ENCODE measurements around the gene CDH16.

Gene CDH16

DNA sequence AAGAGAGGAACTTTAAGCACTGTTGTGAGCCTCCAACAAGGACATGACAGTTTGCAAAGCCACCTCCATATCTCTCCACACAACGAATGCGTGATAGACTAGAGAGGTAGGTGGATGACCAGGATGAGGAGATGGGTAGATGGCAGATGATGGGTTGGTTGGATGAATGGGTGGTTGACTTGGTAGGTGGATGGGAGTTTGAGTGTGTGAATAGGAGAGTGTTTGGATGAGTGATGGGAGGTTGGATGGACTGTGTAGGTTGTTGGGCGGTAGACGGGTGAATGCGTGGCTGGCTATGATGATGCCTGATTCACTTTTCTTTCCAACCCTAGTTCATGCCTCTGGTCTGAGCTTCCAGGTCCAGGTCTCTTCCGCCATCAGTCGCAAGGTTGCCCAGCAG, 4.1 kb downstream of the CDH16 start:
- TF ChIP-seq, protein P1, sequence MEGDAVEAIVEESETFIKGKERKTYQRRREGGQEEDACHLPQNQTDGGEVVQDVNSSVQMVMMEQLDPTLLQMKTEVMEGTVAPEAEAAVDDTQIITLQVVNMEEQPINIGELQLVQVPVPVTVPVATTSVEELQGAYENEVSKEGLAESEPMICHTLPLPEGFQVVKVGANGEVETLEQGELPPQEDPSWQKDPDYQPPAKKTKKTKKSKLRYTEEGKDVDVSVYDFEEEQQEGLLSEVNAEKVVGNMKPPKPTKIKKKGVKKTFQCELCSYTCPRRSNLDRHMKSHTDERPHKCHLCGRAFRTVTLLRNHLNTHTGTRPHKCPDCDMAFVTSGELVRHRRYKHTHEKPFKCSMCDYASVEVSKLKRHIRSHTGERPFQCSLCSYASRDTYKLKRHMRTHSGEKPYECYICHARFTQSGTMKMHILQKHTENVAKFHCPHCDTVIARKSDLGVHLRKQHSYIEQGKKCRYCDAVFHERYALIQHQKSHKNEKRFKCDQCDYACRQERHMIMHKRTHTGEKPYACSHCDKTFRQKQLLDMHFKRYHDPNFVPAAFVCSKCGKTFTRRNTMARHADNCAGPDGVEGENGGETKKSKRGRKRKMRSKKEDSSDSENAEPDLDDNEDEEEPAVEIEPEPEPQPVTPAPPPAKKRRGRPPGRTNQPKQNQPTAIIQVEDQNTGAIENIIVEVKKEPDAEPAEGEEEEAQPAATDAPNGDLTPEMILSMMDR (IDR thresholded peaks at IDR 0.05; ENCODE audit: borderline replicate concordance, insufficient read depth, low read depth, low read length): no peak
- H3K4me3 ChIP-seq (ENCODE audit: low read depth, low read length): no peak overlapping the region

DNA sequence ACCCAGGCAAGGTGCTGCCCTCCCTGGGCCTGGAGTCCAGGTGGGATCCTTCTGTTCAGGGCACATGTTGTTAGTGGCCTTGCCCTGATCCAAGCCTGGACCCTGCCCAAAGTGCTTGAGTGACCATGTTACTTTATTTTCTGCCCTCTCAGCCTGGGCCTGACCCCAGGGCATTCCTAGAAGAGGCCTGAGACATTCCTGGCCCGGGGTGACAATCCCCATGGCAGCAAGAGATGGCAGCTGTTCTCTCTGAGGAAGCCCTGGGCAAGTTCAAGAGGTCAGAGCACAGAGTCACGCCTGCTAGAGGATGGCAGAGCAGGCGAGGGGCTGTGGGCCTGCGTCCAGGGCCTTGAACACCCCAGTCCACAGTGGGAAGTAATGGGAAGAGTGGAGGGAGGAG, 5.0 kb downstream of the CDH16 start:
- TF ChIP-seq, protein P1 (IDR thresholded peaks at IDR 0.05; ENCODE audit: borderline replicate concordance, insufficient read depth, low read depth, low read length): no peak
- H3K4me3 ChIP-seq (ENCODE audit: low read depth, low read length): no peak overlapping the region

- H3K4me3 ChIP-seq (ENCODE audit: low read depth, low read length): no peak overlapping the region
- TF ChIP-seq, protein P1 (IDR thresholded peaks at IDR 0.05; ENCODE audit: borderline replicate concordance, insufficient read depth, low read depth, low read length): no peak
Observed at GRCh38 chr16:66913081-66913480, 5.6 kb downstream of the CDH16 start.

DNA sequence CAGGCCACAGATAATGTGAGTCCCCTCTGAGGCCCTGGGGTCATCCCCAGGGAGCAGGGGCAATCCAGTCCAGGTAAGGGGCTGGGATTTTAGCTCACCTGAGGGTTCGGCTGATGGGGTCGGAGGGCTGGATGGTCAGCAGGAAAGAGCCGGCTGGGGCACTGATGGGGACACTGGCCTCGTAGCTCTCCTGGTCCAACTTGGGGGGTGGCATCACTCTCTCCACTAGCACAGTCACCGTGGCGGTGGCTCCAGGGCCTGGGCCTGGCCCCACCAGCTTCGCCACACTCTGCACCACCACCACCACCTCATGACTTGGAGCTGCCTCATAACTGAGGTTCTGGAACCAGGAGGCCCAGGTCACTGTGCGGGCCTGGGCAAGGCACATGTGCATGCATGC, 6.9 kb downstream of the CDH16 start:
- TF ChIP-seq, protein P1 (IDR thresholded peaks at IDR 0.05; ENCODE audit: borderline replicate concordance, insufficient read depth, low read depth, low read length): no peak
- H3K4me3 ChIP-seq (ENCODE audit: low read depth, low read length): no peak overlapping the region

DNA sequence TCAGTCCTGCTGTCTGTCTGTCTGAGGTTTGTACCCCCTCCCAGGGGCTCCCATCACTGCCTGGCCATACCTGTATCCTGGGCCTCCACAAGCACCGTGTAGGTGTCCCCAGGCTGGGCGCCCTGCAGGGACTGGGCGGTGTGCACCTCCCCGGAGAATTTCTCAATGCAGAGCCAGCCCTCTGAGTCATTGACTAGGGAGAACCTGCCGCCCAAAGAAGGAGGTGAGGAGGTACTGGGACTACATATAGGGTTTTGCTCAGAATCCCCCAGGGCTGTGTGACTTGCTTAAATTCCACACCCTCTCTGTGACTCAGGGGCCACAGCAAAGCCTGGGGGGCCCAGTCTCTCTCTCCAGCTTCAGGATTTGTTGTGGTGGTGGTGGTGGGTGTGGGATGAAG, 7.6 kb downstream of the CDH16 start:
- TF ChIP-seq, protein P1 (IDR thresholded peaks at IDR 0.05; ENCODE audit: borderline replicate concordance, insufficient read depth, low read depth, low read length): no peak
- H3K4me3 ChIP-seq (ENCODE audit: low read depth, low read length): no peak overlapping the region

DNA sequence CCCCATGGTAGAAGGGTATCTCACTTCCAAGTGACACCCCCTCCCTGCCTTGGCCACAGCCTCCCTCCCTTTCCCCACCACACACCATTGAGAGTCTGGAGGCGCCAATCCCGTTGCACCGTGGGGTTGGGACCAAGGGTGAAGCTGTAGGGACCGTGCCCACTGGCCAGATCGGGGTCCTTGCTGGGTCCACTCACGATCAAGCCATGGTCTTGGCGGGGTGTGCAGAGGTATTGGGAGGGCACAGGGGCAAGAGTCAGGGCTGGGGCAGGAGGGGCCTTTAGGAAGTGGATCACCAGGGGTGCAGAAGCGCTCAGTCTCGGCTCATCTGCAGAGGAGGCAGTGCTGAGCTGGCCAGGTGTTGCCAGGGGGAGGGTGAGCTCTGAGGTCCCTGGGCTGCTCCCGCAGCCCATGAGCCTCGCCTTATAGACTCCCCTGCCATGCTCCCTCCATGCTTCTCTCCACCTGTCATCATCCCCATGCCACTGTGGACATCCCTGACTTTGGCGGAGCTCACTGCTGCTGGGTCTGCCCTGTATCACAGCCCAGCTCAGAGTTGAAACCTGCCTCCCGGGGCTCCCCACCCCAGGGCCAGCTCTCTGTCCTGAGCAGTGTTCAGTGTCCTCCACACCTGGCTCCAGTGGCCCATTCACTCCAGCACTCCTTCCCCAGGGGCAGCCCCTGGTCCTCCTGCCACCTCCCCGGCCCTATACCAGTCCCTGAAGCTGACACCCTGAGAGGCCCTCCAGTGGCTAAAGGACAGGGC, 8.3 kb downstream of the CDH16 start:
- TF ChIP-seq, protein P1 (IDR thresholded peaks at IDR 0.05; ENCODE audit: borderline replicate concordance, insufficient read depth, low read depth, low read length): no peak
- no peak overlapping the region for H3K4me3 ChIP-seq (ENCODE audit: low read depth, low read length)
